Transverse colon (tissue), 4 donors: ENCODE measurements around the gene ART1. TPM values are rescaled to one million over a fixed set of nuclear protein-coding genes. Genes with fewer than 3 reads are reported as not detected.
"Not testable (repeated sequence)": the region's sequence is repeated elsewhere in the genome, so short reads cannot be mapped to it uniquely, and the experiment has no call there.

Experiments
- DNase-seq: peaks from one replicate; pipeline ENCODE4 v3.0.0-alpha.2; 2019
- H3K27ac ChIP-seq, 4 donors: fragments of 200-600 bp; sonication (generic); 2 replicates each; pipeline ENCODE4 v1.5.1; 2016 to 2018; ENCODE audit warnings: inconsistent platforms in 4 of 4
- H3K27me3 ChIP-seq: fragments of 200-600 bp; sonication (generic); 2 replicates; pipeline ENCODE4 v1.5.1; 2017; ENCODE audit warnings: inconsistent platforms
- H3K36me3 ChIP-seq, 4 donors: fragments of 200-600 bp; sonication (generic); 2 replicates each; pipeline ENCODE4 v1.5.1; 2017 to 2019; ENCODE audit warnings: inconsistent platforms in 4 of 4
- H3K4me1 ChIP-seq, 4 donors: fragments of 200-600 bp; sonication (generic); 2 replicates each; pipeline ENCODE4 v1.5.1; 2017 to 2020; ENCODE audit warnings: inconsistent platforms in 4 of 4
- H3K4me3 ChIP-seq, 4 donors: fragments of 200-600 bp; sonication (generic); 1 replicate in 1 of 4; 2 replicates in 3 of 4; pipeline versions ENCODE4 v1.5.1 to v1.6.1; 2017 to 2019; ENCODE audit warnings: inconsistent platforms in 4 of 4
- H3K9me3 ChIP-seq, 2 donors: fragments of 200-600 bp; sonication (generic); 2 replicates each; pipeline ENCODE4 v1.5.1; 2017 to 2019; ENCODE audit warnings: inconsistent platforms in 2 of 2
- CTCF ChIP-seq, 5 experiments: fragments of 200-600 bp in 3 of 5; fragments of 450-650 bp in 2 of 5; sonication (generic) in 3 of 5; IDR thresholded peaks; 1 replicate in 2 of 5; 2 replicates in 3 of 5; pipeline ENCODE4 v1.5.1; 2016 to 2017; ENCODE audit warnings: antibody characterized with exemption in 5 of 5, inconsistent platforms in 3 of 5, mild to moderate bottlenecking in 2 of 5, moderate library complexity in 1 of 5
- EP300 ChIP-seq: sonication (generic); formaldehyde crosslinking; IDR thresholded peaks from one replicate; pipeline ENCODE4 v1.6.1; 2017; ENCODE audit warnings: antibody characterized with exemption, low read depth
- POLR2A ChIP-seq: fragments of 450-650 bp; IDR thresholded peaks from one replicate; pipeline ENCODE4 v1.6.1; 2016; ENCODE audit warnings: antibody characterized with exemption, mild to moderate bottlenecking, moderate library complexity
- POLR2AphosphoS5 ChIP-seq, 3 donors: sonication (generic); formaldehyde crosslinking; IDR thresholded peaks; one replicate each; pipeline ENCODE4 v1.6.1; 2016; ENCODE audit warnings: antibody characterized with exemption in 3 of 3
- WGBS, 2 donors: methylation state at CpG; one replicate each; pipeline ENCODE4 v1.1.5; 2018; ENCODE audit warnings: low coverage in 1 of 2; 5-methylcytosine and 5-hydroxymethylcytosine counted together
- in situ Hi-C, 4 donors: fragments of 200-750 bp; cut with MboI; loops; one replicate each; pipeline versions ENCODE4 v1.15.0 to v1.15.1; 2017; ENCODE audit warnings: low sequenced_read_pairs in 3 of 4, low pct_ligation_motif_present in 1 of 4, low pct_unique_long_range_greater_than_20kb in 1 of 4
- intact Hi-C: fragments of 100-400 bp; cut with DNase I; formaldehyde crosslinking; loops from one replicate; pipeline ENCODE4 v1.15.1; 2023; ENCODE audit warnings: low total_unique reads
- total RNA-seq, 4 donors: library from RNA; depleted of rRNA; stranded (reverse); fragments of >200 nt; gene quantifications; one replicate each; pipeline ENCODE4 v1.1.0, GENCODE V29; 2016

Gene ART1
- total RNA-seq, 4 donors from 2014 or later = 3.3 to 3.7 TPM; not detected in 2

- Histone ChIP-seq H3K4me3 (no peak overlapping the region), H3K27me3 (peaks cover 19% of the 10 kb centered on the region), H3K27ac (no peak overlapping the region), H3K4me1 (peaks cover 0 to 28% (median 17%) of the 10 kb centered on the region in 4 donors), H3K9me3 (no peaks in the 10 kb centered on the region), H3K36me3 (no peaks in the 10 kb centered on the region)
- DNase-seq = no peak
- in situ Hi-C loops (no loop called here), intact Hi-C loops (no loop called here)
- WGBS, 2 donors = 50 to 68% methylated on average over 2 to 8 of the region's 8 CpGs
- TF ChIP-seq CTCF (IDR thresholded peaks at IDR 0.05) = no peak
- TF ChIP-seq POLR2AphosphoS5 (IDR thresholded peaks at IDR 0.05) = no peak
- no peak for TF ChIP-seq EP300
- TF ChIP-seq POLR2A = no peak
These were observed 3.7 kb upstream of the ART1 start for GRCh38 chr11:3641191-3641590.

- TF ChIP-seq POLR2A (no peak), CTCF (IDR thresholded peaks at IDR 0.05) (no peak), EP300 (no peak), POLR2AphosphoS5 (IDR thresholded peaks at IDR 0.05) (no peak)
- intact Hi-C loops (no loop called here), in situ Hi-C loops (no loop called here)
- Histone ChIP-seq H3K4me1 (peaks cover 0 to 28% (median 17%) of the 10 kb centered on the region in 4 donors), H3K27me3 (peaks cover 21% of the 10 kb centered on the region), H3K9me3 (no peaks in the 10 kb centered on the region), H3K4me3 (peak within 1 kb of the TSS; percentile 13 to 65 (median 32)), H3K27ac (peak within 1 kb of the TSS in 3 of 4 donors; percentile 9 to 49 (median 46)), H3K36me3 (no peaks in the 10 kb centered on the region)
- WGBS, 2 donors = 17% methylated on average over 21 of the region's 21 CpGs; no CpG with 5 or more reads in 1 of the 2 donors
- DNase-seq = no peak
These were observed 3.2 kb upstream of the ART1 start, which contains the start of gene ART5 for GRCh38 chr11:3641701-3642070. Gene ART5, minus strand, starts transcription at chr11:3641992. Its CDS starts 130 bp downstream, at chr11:3641862.

- Histone ChIP-seq H3K4me1 (peaks cover 0 to 32% (median 17%) of the 10 kb centered on the region in 4 donors), H3K27ac (peak overlapping the region in 3 of 4 donors; percentile 9 to 49 (median 46)), H3K27me3 (peaks cover 25% of the 10 kb centered on the region), H3K36me3 (no peaks in the 10 kb centered on the region), H3K9me3 (no peaks in the 10 kb centered on the region), H3K4me3 (peak overlapping the region; percentile 13 to 65 (median 32))
- in situ Hi-C loops = no loop called here
- TF ChIP-seq POLR2AphosphoS5 (IDR thresholded peaks at IDR 0.05) (peak; percentile 14 to 30 (median 16)), CTCF (IDR thresholded peaks at IDR 0.05) (no peak), POLR2A (peak; percentile 33), EP300 (no peak)
- 4% methylated on average over 41 of the region's 55 CpGs; no CpG with 5 or more reads in 1 of the 2 donors for WGBS, 2 donors
- intact Hi-C loops = no loop called here
- peak; percentile 74 for DNase-seq
These were observed 2.6 kb upstream of the ART1 start for GRCh38 chr11:3642071-3642951.

GRCh38 chr11:3643102-3643546, 1.8 kb upstream of the ART1 start:
- DNase-seq, in situ Hi-C loops, H3K27ac ChIP-seq, H3K9me3 ChIP-seq, intact Hi-C loops, H3K36me3 ChIP-seq: not testable (repeated sequence)
- 35 to 100% methylated on average over 1 to 11 of the region's 11 CpGs for WGBS, 2 donors
- Histone ChIP-seq H3K4me3 (peak overlapping the region in 1 of 4 donors; percentile 65), H3K27me3 (peaks cover 28% of the 10 kb centered on the region), H3K4me1 (peaks cover 0 to 35% (median 17%) of the 10 kb centered on the region in 4 donors)
